Neural progenitor cell (in vitro differentiated cells): ENCODE results near the gene IL1RL2. TPM values are rescaled to one million over a fixed set of nuclear protein-coding genes. Genes with fewer than 3 reads are reported as not detected.

Source experiments
- DNase-seq: peaks from one replicate; pipeline ENCODE4 v3.0.0-alpha.2; 2016; ENCODE audit warnings: low spot score
- H2AFZ ChIP-seq: fragments of 200-600 bp; sonication (generic); replicated peaks from 2 replicates; pipeline ENCODE4 v1.6.1; 2016; ENCODE audit warnings: antibody characterized with exemption
- H3F3A ChIP-seq: fragments of 200-600 bp; sonication (generic); 2 replicates; pipeline ENCODE4 v1.6.1; 2016; ENCODE audit warnings: antibody characterized with exemption, low read depth
- H3K27ac ChIP-seq: fragments of 200-600 bp; sonication (generic); 2 replicates; pipeline ENCODE4 v1.5.1; 2016; ENCODE audit warnings: mild to moderate bottlenecking
- H3K27me3 ChIP-seq: fragments of 200-600 bp; sonication (generic); 2 replicates; pipeline ENCODE4 v1.6.1; 2016; ENCODE audit warnings: mild to moderate bottlenecking, moderate library complexity
- H3K36me3 ChIP-seq: fragments of 200-600 bp; sonication (generic); 2 replicates; pipeline ENCODE4 v1.5.1; 2016
- H3K4me1 ChIP-seq: fragments of 200-600 bp; sonication (generic); 2 replicates; pipeline ENCODE4 v1.6.1; 2016; ENCODE audit warnings: mixed run types
- H3K4me2 ChIP-seq: fragments of 200-600 bp; sonication (generic); 2 replicates; pipeline ENCODE4 v1.6.1; 2016
- H3K4me3 ChIP-seq: fragments of 200-600 bp; sonication (generic); 2 replicates; pipeline ENCODE4 v1.5.1; 2016
- H3K79me2 ChIP-seq: fragments of 200-600 bp; sonication (generic); 2 replicates; pipeline ENCODE4 v1.6.1; 2016; ENCODE audit warnings: low read depth
- H3K9ac ChIP-seq: fragments of 200-600 bp; sonication (generic); 2 replicates; pipeline ENCODE4 v1.6.1; 2016
- H3K9me3 ChIP-seq: fragments of 200-600 bp; sonication (generic); 2 replicates; pipeline ENCODE4 v1.5.1; 2016; ENCODE audit warnings: low read depth
- H4K20me1 ChIP-seq: fragments of 200-600 bp; sonication (generic); 2 replicates; pipeline ENCODE4 v1.6.1; 2016; ENCODE audit warnings: low read depth
- H3K27ac Mint-ChIP-seq: 3 replicates; pipeline ENCODE4 v1.8.0; 2021; ENCODE audit warnings: mixed read lengths
- H3K27me3 Mint-ChIP-seq: 2 replicates; pipeline ENCODE4 v1.8.0; 2022; ENCODE audit warnings: low read depth, mild to moderate bottlenecking, inconsistent platforms, moderate library complexity, mixed read lengths; ENCODE audit not compliant: insufficient read depth
- H3K36me3 Mint-ChIP-seq: 3 replicates; pipeline ENCODE4 v1.8.0; 2021; ENCODE audit warnings: mixed read lengths
- H3K4me1 Mint-ChIP-seq: 3 replicates; pipeline ENCODE4 v1.8.0; 2021; ENCODE audit warnings: mixed read lengths
- H3K4me3 Mint-ChIP-seq: 3 replicates; pipeline ENCODE4 v1.8.0; 2021; ENCODE audit warnings: mild to moderate bottlenecking, moderate library complexity, mixed read lengths
- H3K9me3 Mint-ChIP-seq: 3 replicates; pipeline ENCODE4 v1.8.0; 2020; ENCODE audit warnings: mixed read lengths
- CTCF ChIP-seq: fragments of 200-600 bp; sonication (generic); IDR thresholded peaks from 2 replicates; pipeline ENCODE4 v1.5.1; 2017; ENCODE audit warnings: antibody characterized with exemption, mild to moderate bottlenecking
- EZH2 ChIP-seq: fragments of 200-600 bp; sonication (generic); IDR thresholded peaks from 2 replicates; pipeline ENCODE4 v1.6.1; 2017; ENCODE audit warnings: antibody characterized with exemption, mild to moderate bottlenecking, moderate library complexity
- EZH2phosphoT487 ChIP-seq: fragments of 200-600 bp; sonication (generic); IDR thresholded peaks from 2 replicates; pipeline ENCODE4 v1.6.1; 2017; ENCODE audit warnings: antibody characterized with exemption
- total RNA-seq: library from RNA; depleted of rRNA; stranded (reverse); fragments of >200 nt; gene quantifications from 2 replicates; pipeline ENCODE4 v1.2.3, GENCODE V29; 2015; ENCODE audit warnings: low replicate concordance

The IL1RL2 gene
- total RNA-seq, 1 donor from 2014 or later: not detected

DNA sequence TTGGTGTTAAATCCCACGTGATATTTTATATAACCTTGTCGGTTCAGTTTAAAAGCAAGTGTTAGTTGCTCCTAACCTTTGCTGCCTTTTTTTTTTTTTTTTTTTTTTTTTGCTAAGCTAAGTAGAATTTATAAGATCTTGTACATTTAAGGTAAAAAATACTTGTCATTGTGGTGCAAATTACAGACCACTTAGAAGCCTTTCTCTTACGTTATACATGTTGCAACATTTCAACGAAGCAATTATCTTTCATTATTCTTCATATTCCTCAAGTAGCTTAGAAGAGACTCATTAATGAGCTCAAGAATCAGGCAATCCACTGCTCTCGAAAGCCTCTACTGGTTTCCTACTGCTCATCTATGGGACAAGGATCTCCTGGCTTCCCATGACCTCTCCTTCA is 14.9 kb upstream of the IL1RL2 start:
- Histone ChIP-seq H3K4me2 (no peak overlapping the region), H3K27ac (no peak overlapping the region), H3K9ac (no peak overlapping the region), H3K36me3 (no peaks in the 10 kb centered on the region), H3K4me1 (no peaks in the 10 kb centered on the region), H2AFZ (no peak overlapping the region), H3K79me2 (no peaks in the 10 kb centered on the region), H3F3A (no peaks in the 10 kb centered on the region), H3K27me3 (no peaks in the 10 kb centered on the region), H3K9me3 (no peaks in the 10 kb centered on the region), H4K20me1 (no peaks in the 10 kb centered on the region), H3K4me3 (no peak overlapping the region)
- Mint-ChIP-seq H3K4me1 (no peaks in the 10 kb centered on the region), H3K9me3 (peaks cover 2% of the 10 kb centered on the region), H3K27ac (no peak overlapping the region), H3K36me3 (no peaks in the 10 kb centered on the region), H3K27me3 (no peaks in the 10 kb centered on the region), H3K4me3 (no peak overlapping the region)
- no peak for TF ChIP-seq EZH2phosphoT487
- DNase-seq: no peak

DNA sequence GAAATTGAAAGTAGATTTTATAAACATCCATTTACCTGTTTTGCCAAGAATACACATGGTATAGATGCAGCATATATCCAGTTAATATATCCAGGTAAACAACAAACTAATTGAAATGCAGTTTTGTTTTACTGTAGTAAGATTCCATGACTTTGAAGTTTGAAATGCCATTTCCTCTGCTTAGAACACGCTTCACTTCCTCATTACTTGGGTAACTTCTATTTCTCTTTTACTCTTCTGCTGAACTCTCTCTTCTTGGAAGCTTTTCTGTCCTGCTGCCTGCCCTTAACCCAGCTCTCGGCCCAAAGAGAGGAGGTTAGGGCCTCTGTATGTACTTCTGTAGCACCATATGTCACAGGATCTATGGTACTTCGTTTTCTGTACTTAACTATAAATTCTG is 14.1 kb upstream of the IL1RL2 start:
- Histone ChIP-seq H3K27me3 (no peaks in the 10 kb centered on the region), H3K4me1 (no peaks in the 10 kb centered on the region), H3K9me3 (no peaks in the 10 kb centered on the region), H3K27ac (no peak overlapping the region), H4K20me1 (no peaks in the 10 kb centered on the region), H3K79me2 (no peaks in the 10 kb centered on the region), H3K4me3 (no peak overlapping the region), H3K36me3 (no peaks in the 10 kb centered on the region), H3K4me2 (no peak overlapping the region), H3F3A (no peaks in the 10 kb centered on the region), H3K9ac (no peak overlapping the region), H2AFZ (no peak overlapping the region)
- no peak overlapping the region for H3K4me3 Mint-ChIP-seq
- no peaks in the 10 kb centered on the region for H3K27me3 Mint-ChIP-seq
- DNase-seq: no peak
- H3K4me1 Mint-ChIP-seq: no peaks in the 10 kb centered on the region
- H3K27ac Mint-ChIP-seq: no peak overlapping the region
- no peak for TF ChIP-seq EZH2
- TF ChIP-seq CTCF: no peak
- no peak for TF ChIP-seq EZH2phosphoT487
- no peaks in the 10 kb centered on the region for H3K36me3 Mint-ChIP-seq
- peaks cover 2% of the 10 kb centered on the region for H3K9me3 Mint-ChIP-seq

DNA sequence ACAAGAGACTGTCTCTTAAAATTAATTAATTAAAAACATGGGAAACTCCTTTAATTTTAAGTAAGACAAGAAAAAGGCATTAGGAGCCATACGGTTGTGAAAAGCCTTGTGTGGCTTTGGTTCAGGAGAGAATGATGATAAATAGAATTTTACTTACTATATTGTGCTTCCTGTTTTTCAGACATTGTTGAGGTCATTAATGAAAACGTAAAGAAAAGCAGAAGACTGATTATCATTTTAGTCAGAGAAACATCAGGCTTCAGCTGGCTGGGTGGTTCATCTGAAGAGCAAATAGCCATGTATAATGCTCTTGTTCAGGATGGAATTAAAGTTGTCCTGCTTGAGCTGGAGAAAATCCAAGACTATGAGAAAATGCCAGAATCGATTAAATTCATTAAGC is 10.7 kb upstream of the IL1RL2 start:
- Mint-ChIP-seq H3K27me3 (no peaks in the 10 kb centered on the region), H3K27ac (no peak overlapping the region), H3K4me1 (no peaks in the 10 kb centered on the region), H3K9me3 (peaks cover 2% of the 10 kb centered on the region), H3K4me3 (no peak overlapping the region), H3K36me3 (no peaks in the 10 kb centered on the region)
- Histone ChIP-seq H3K79me2 (no peaks in the 10 kb centered on the region), H4K20me1 (no peaks in the 10 kb centered on the region), H3K4me2 (no peak overlapping the region), H3K27ac (no peak overlapping the region), H3K27me3 (no peaks in the 10 kb centered on the region), H3K9me3 (no peaks in the 10 kb centered on the region), H3K4me1 (no peaks in the 10 kb centered on the region), H3F3A (no peaks in the 10 kb centered on the region), H3K36me3 (no peaks in the 10 kb centered on the region), H3K9ac (no peak overlapping the region), H2AFZ (no peak overlapping the region), H3K4me3 (no peak overlapping the region)
- no peak for TF ChIP-seq EZH2phosphoT487
- no peak for TF ChIP-seq EZH2
- no peak for TF ChIP-seq CTCF
- DNase-seq: no peak

- Histone ChIP-seq H3K36me3 (no peaks in the 10 kb centered on the region), H3K4me2 (no peak overlapping the region), H3K4me3 (no peak overlapping the region), H4K20me1 (no peaks in the 10 kb centered on the region), H2AFZ (no peak overlapping the region), H3K9ac (no peak overlapping the region), H3K27ac (no peak overlapping the region), H3K9me3 (no peaks in the 10 kb centered on the region), H3K79me2 (no peaks in the 10 kb centered on the region), H3K4me1 (no peaks in the 10 kb centered on the region), H3K27me3 (no peaks in the 10 kb centered on the region), H3F3A (no peaks in the 10 kb centered on the region)
- TF ChIP-seq CTCF (no peak), EZH2 (no peak), EZH2phosphoT487 (no peak)
- peaks cover 2% of the 10 kb centered on the region for H3K27me3 Mint-ChIP-seq
- H3K27ac Mint-ChIP-seq: no peak overlapping the region
- no peaks in the 10 kb centered on the region for H3K4me1 Mint-ChIP-seq
- no peaks in the 10 kb centered on the region for H3K36me3 Mint-ChIP-seq
- no peak overlapping the region for H3K4me3 Mint-ChIP-seq
- H3K9me3 Mint-ChIP-seq: peaks cover 2% of the 10 kb centered on the region
- no peak for DNase-seq
Measured at GRCh38 chr2:102177814-102178478, 8.9 kb upstream of the IL1RL2 start.
